ENCODE measurements around the gene EIF3F.

The EIF3F gene

DNA sequence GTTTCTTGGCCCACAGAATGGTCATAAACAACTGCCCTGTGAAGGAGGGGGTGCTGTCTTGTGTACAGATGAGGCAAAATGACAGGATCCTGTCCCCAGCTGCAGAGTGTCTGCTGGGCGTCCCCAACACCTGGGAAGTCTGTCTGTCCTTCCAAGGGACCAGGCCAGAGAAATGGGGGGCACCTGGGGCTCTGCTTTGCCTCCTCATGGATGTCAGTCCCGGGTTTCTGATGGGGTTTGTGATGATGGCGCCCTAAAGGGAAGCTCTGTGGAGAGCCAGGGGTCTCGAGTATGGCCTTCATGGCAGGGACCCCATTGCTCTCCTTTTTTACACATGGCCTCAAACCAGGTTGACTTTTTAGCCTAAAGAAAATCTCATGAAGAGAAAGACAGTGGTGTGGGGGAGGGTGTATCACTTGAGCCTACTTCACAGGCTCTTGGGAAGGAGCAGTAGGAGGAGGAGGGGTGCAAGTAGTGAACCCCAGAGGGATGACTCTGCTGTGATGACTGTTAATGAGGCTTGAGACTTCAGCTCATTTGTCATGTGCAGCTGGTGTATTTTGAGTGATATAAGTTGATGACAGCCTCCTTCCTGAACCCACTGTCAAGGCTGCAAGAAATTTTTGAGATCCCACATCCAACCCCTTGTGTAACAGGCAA is 53.3 kb downstream of the EIF3F start:
- no peak for DNase-seq

DNA sequence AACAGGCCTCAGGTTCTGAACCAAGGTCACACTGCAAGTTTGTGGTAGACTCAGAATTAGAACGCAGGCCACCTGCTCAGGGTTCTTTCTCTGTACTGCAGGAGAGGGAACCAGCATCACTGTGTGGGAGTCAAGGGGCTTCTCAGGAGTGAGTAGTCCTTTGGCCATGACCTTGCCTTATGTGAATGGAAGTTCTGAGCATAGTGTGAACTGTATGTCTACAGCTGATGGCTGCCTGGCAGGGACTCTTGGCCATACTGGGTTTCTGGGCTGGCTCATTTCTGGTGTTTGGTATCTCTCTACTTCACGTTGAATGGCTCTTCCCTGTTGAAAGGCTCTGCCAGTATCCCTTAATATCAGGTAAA is 53.8 kb downstream of the EIF3F start:
- DNase-seq: no peak

DNA sequence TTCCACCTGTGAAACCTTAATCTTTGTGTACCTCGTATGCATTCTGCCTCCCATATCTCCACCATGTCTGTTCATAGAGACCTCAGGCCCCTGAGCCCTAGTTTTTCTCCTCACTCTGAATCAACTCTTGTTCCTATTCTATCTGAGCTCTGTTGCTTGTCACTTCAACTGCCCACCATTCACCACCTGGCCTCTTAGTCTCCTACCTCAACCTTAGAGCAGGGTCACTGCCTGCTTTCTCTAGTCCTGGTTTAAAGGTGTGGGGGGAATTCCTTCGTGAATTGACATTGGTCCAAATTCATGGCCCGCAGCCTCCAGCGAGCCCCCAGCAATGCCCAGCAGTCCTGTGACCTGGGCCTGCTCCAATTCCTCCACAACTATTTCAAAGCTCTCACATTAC is 54.4 kb downstream of the EIF3F start:
- DNase-seq: no peak

DNA sequence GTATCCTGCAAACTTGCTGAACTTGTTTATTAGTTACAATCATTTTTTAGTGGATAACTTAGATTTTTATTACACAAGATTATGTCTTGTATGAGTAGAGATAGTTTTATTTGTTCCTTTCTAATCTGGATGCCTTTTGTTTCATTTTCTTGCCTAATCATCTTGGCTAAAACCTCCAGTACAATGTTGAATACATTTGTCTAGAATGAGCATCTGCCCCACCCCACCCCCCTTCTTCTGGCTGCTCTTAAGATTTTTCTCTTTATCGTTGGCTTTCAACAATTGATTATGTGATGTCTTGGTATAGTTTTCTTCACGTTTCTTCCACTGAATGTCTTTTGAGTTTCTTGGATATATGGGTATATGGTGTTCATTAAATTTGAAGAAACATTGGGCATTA is 56.6 kb downstream of the EIF3F start:
- DNase-seq: no peak

DNA sequence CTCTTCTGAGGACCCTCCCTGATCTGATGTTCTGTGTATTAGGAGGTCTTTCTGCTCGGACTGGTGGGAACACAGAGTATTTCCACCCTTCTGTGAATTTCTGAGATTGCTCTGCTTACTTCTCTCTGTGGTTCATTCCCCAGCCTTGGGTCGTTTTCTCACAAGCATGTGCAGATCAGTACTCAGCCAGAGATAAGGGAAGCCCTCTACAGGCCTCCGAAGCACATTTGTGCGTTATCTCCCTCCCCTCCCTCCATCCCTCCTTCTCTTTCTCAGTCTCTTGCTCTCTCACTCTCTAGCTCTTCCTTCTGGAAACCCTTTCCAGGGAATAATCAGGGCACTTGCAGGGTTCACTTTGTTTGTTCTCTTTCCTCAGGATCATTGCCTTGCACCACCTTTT is 58.7 kb downstream of the EIF3F start:
- DNase-seq: no peak

DNA sequence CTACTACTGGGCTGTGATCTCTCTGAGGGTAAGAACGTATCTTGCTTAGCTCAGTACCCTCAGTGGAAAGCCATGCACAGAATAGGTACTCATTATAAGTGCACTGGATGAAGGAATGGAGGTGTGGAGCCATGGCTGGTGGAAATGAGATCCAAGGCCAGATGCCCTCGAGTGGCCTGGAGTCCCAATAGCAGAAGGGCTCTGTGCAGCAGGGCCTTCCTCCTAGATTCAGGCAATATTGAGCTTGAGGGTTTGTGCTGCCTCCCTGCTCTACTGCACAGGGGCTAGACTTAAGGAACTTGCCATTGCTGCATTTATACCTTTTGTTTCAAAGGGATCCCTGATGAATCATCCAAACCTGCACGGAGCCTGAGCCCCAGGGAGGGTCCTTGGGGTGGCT is 60.2 kb downstream of the EIF3F start:
- no peak for DNase-seq

DNA sequence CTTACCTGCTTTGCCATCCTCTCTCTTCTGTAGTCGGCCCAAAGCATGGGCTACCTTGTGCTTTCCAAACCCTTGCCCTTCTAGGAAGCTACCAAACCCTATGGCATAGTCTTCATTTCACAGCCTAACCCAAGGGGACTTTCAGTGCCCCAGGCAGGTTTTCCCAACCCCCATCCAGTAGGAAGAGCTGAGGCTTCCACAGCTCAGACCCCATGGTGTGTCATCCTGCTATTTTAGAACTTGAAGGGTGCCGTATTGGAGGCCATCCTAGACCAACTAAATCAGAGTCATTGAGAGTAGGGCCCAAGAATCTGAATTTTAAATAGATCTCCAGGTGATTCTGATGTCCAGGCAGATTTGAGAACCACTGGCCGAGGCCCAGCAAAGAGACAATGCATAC is 61.9 kb downstream of the EIF3F start:
- no peak for DNase-seq
